Subcutaneous adipose tissue (tissue), 4 donors: ENCODE results near the gene MYOG. TPM values are rescaled to one million over a fixed set of nuclear protein-coding genes. Genes with fewer than 3 reads are reported as not detected.

Source experiments
- total RNA-seq, 4 donors: library from RNA; depleted of rRNA; stranded (reverse); fragments of >200 nt; gene quantifications; one replicate each; pipeline ENCODE4 v1.1.0, GENCODE V29; 2016
- TF ChIP-seq, protein P1 (sequence below): fragments of 450-650 bp; IDR thresholded peaks from one replicate; pipeline ENCODE4 v1.5.1; 2016; ENCODE audit warnings: low read depth, mild to moderate bottlenecking, control low read depth, antibody characterized with exemption, moderate library complexity

MYOG gene
- total RNA-seq, 4 donors from 2014 or later: not detected

DNA sequence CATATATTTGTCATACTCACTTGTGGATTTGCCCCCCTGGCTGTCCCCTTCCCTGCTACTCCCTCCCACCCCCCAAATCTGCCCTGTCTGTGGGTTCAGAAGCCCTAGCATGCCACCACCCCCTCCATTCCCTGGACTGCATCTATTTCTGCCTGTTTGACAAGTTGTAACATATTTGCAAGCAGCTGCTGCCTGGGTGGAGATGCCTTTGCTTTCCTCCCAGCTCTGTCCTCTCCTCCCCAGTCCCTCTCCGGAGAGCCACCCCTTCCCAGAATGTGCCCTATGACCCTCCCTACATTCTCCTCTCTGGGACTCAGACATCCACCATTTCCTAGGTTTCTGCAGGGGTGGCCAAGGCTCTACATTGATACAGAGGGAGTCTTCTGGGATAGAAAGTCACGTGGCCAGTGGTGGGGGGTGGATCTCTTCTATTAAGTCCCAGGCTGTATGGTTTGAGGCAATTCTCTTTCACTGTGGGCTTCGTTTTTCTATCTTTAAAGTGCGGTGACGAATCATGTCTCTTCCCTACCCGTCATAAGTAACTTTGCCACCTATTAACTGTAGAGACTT, 6.0 kb upstream of the MYOG start:
- TF ChIP-seq, protein P1, sequence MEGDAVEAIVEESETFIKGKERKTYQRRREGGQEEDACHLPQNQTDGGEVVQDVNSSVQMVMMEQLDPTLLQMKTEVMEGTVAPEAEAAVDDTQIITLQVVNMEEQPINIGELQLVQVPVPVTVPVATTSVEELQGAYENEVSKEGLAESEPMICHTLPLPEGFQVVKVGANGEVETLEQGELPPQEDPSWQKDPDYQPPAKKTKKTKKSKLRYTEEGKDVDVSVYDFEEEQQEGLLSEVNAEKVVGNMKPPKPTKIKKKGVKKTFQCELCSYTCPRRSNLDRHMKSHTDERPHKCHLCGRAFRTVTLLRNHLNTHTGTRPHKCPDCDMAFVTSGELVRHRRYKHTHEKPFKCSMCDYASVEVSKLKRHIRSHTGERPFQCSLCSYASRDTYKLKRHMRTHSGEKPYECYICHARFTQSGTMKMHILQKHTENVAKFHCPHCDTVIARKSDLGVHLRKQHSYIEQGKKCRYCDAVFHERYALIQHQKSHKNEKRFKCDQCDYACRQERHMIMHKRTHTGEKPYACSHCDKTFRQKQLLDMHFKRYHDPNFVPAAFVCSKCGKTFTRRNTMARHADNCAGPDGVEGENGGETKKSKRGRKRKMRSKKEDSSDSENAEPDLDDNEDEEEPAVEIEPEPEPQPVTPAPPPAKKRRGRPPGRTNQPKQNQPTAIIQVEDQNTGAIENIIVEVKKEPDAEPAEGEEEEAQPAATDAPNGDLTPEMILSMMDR: no peak

DNA sequence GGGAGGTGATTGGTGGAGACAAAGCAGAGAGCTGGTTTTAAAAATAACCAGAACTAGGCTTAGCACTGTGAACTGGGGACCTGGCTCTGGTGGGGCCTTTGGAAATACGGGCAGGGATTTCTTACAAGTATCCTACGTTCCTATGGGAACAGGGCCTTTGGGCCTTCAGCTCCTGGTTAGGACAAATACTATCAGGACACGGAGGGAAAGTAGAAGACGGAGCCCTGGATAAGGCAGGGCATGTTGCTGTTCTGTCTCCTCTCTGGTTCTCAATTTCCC, 5.3 kb upstream of the MYOG start:
- TF ChIP-seq, protein P1: no peak

DNA sequence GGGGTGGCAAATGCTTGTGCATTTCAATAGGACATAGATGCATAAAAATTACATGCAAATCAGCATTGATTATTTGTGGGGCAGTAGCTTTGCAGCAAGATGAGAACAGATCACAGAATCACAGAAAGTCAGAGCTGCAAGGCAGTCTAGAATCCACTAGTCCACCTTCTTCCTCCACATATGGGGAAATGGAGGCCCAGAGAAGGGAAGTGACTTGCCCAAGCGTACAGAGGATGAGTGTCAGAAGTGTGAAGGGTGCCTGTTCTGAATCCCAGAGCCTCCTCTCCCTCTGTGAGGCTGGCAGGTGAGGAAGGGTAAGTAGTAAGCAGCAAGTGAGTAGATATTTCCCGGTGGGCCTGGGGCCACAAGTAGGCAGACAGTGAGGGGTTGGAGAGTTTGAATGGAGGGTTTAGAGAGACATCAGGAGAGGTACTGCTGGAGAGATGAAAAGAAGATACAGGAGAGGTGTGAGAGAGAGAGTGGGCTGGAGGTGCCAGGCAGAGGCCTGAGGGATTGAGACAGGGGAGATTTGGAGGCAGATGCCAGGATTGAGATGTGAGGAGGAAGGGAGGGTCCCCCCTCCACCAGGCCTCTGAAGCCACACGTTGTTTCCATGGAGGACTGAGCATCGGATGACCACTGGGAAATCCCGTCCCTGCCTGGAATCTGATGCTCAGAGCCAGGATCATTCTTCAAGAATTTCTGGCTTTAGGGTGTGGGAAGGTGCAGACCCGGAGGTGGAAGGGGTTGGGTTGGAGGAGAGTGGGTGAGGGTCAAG, 4.8 kb upstream of the MYOG start:
- TF ChIP-seq, protein P1: no peak

DNA sequence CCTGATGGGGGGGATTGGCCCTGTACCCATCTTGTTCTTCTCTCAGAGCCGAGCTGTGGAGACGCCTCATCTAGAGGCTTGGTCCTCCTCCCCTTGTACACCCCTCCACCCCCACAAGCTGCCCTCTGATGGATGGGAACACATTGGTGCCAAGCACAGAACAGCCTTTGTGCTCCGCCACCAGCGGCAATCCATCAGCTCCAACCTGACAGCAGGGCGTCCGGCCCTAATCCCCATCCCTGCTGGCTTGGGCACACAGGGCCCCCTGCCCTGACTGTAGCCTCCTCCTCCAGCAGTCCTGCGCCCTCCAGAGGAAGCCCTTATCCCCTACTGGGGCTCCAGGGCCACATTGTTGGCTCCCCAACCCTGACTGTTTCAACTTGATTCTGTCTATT, 3.8 kb upstream of the MYOG start:
- TF ChIP-seq, protein P1: no peak

DNA sequence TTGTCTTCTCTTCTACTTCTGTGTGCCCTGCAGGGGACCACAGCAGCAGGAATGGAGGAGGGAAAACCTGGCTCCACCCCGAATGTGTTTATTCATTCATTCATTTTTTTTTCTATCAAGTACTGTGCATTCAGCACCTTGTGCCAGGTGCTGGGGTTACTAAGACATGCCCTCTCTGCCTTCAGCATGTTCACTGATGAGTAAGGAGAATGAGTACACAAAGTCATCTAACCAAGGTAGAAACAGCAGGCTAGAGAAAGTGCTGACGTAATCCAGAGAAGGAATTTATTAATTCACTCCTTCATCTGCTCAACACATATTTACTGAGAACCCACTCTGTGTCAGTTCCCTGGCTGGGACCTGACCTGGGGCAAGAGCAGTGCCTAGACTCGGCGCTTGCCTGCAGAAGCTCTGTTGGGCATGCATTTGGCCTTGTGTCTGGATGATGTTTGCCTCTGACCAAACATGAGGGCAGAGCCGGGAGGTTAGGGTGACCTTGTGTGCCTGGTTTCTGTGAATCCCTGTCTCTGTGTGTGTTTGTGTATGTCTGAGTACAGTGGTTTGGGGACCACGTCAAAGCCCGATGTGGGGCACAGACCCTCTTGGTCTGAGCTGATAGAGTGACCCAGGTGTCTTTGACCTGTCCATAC, 3.3 kb upstream of the MYOG start:
- TF ChIP-seq, protein P1: no peak

DNA sequence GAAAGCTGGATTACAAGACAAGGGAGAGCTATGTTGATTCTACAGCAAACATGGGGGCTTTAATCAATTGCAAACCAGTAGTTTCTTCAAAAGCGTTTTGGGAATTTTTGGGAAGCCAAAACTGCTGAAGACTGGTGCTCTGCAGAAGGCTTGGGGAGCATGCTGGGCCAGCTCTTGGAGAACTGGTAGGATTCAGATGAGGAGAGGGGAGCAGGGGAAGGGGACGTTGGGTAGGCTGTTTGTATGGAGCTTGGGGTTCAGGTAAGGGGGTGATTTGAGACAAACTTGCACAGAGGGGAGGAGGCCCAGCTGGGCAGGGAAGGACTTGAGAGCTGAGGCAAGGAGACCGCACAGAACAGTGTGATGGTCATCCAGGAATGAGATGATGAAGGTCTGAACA, 2.6 kb upstream of the MYOG start:
- TF ChIP-seq, protein P1: no peak

DNA sequence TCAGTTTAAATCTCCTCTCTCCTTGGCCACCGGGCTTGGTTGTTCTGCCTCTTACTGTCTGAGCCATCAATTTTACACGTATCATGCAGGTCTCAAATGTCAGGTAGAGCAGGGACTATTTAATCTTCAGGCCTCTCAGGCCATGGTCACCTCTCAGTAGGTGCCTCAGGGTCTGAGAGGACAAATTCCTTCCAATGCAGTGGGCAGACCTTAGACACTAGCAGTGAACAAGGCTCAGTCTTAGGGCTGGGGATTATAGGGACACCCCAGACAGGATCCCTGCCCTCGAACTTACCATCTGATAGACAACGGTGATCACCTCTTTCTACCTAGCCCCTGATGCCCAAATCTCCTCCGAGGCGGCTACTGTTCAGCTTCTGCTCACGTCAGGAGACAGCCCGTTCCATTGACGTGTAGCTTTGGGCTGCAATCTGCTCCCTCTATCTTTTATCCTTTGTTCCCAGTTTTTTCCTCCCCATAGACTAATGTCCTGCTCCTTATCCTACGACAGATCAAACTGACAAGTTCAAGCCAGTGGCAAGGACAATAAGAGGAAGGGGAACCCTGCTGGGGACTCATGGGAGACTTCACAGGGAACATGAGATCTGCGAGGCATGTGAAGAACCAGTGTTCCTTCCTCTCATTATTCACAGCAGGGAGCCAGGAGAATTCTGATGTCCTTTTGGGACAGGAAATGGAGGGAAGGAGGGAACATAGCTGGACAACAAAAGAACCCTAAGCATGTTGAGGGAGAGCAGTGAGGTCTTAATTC, 1.4 kb upstream of the MYOG start:
- TF ChIP-seq, protein P1: no peak
